ENCODE results near the gene SMARCAL1.

The SMARCAL1 gene

GRCh38 chr2:216500572-216500971, 88.3 kb downstream of the SMARCAL1 start:
- H3K4me3 ChIP-seq (ENCODE audit: low read depth, low read length), result peak overlapping the region; percentile 93
- peak overlapping the region; percentile 99 for H3K9ac ChIP-seq (ENCODE audit: low read depth, low read length)

GRCh38 chr2:216501854-216502253, 89.6 kb downstream of the SMARCAL1 start:
- peaks cover 7% of the 10 kb centered on the region for H3K4me1 ChIP-seq (ENCODE audit: control insufficient read depth, insufficient read depth, low read length)
- H3K9ac ChIP-seq (ENCODE audit: low read depth, low read length), result no peak overlapping the region
- no peak overlapping the region for H3K4me3 ChIP-seq (ENCODE audit: low read depth, low read length)
- no peaks in the 10 kb centered on the region for H3K27me3 ChIP-seq (ENCODE audit: control insufficient read depth, insufficient read depth, low read length)
- H3K9me3 ChIP-seq (ENCODE audit: control insufficient read depth, insufficient read depth, low read length), result no peaks in the 10 kb centered on the region
- peaks cover 41% of the 10 kb centered on the region for H3K36me3 ChIP-seq (ENCODE audit: control insufficient read depth, insufficient read depth, low read length)

More at GRCh38 chr2:216500572-216500971, 88.3 kb downstream of the SMARCAL1 start:
- H3K27me3 ChIP-seq (ENCODE audit: control insufficient read depth, insufficient read depth, low read length), result no peaks in the 10 kb centered on the region
- H3K36me3 ChIP-seq (ENCODE audit: control insufficient read depth, insufficient read depth, low read length), result peaks cover 41% of the 10 kb centered on the region
- no peaks in the 10 kb centered on the region for H3K9me3 ChIP-seq (ENCODE audit: control insufficient read depth, insufficient read depth, low read length)
- peaks cover 7% of the 10 kb centered on the region for H3K4me1 ChIP-seq (ENCODE audit: control insufficient read depth, insufficient read depth, low read length)

- Histone ChIP-seq H3K9me3 (ENCODE audit: control insufficient read depth, insufficient read depth, low read length) (no peaks in the 10 kb centered on the region), H3K4me1 (ENCODE audit: control insufficient read depth, insufficient read depth, low read length) (peaks cover 7% of the 10 kb centered on the region), H3K4me3 (ENCODE audit: low read depth, low read length) (no peak overlapping the region), H3K36me3 (ENCODE audit: control insufficient read depth, insufficient read depth, low read length) (peaks cover 41% of the 10 kb centered on the region), H3K9ac (ENCODE audit: low read depth, low read length) (no peak overlapping the region), H3K27me3 (ENCODE audit: control insufficient read depth, insufficient read depth, low read length) (no peaks in the 10 kb centered on the region)
Observed at GRCh38 chr2:216502381-216503158, 90.3 kb downstream of the SMARCAL1 start.

- H3K36me3 ChIP-seq (ENCODE audit: control insufficient read depth, insufficient read depth, low read length), result peaks cover 43% of the 10 kb centered on the region
- H3K9ac ChIP-seq (ENCODE audit: low read depth, low read length), result no peak overlapping the region
Observed at GRCh38 chr2:216503159-216503629, 90.9 kb downstream of the SMARCAL1 start.

GRCh38 chr2:216503697-216504375, 91.6 kb downstream of the SMARCAL1 start:
- Histone ChIP-seq H3K4me1 (ENCODE audit: control insufficient read depth, insufficient read depth, low read length) (peaks cover 4% of the 10 kb centered on the region), H3K36me3 (ENCODE audit: control insufficient read depth, insufficient read depth, low read length) (peaks cover 43% of the 10 kb centered on the region), H3K27me3 (ENCODE audit: control insufficient read depth, insufficient read depth, low read length) (no peaks in the 10 kb centered on the region), H3K9me3 (ENCODE audit: control insufficient read depth, insufficient read depth, low read length) (no peaks in the 10 kb centered on the region), H3K4me3 (ENCODE audit: low read depth, low read length) (no peak overlapping the region), H3K9ac (ENCODE audit: low read depth, low read length) (no peak overlapping the region)

More at GRCh38 chr2:216503159-216503629, 90.9 kb downstream of the SMARCAL1 start:
- no peaks in the 10 kb centered on the region for H3K27me3 ChIP-seq (ENCODE audit: control insufficient read depth, insufficient read depth, low read length)
- H3K4me3 ChIP-seq (ENCODE audit: low read depth, low read length), result no peak overlapping the region
- peaks cover 4% of the 10 kb centered on the region for H3K4me1 ChIP-seq (ENCODE audit: control insufficient read depth, insufficient read depth, low read length)
- no peaks in the 10 kb centered on the region for H3K9me3 ChIP-seq (ENCODE audit: control insufficient read depth, insufficient read depth, low read length)

GRCh38 chr2:216504376-216504762, 92.1 kb downstream of the SMARCAL1 start:
- Histone ChIP-seq H3K4me3 (ENCODE audit: low read depth, low read length) (no peak overlapping the region), H3K36me3 (ENCODE audit: control insufficient read depth, insufficient read depth, low read length) (peaks cover 43% of the 10 kb centered on the region), H3K9ac (ENCODE audit: low read depth, low read length) (no peak overlapping the region), H3K9me3 (ENCODE audit: control insufficient read depth, insufficient read depth, low read length) (no peaks in the 10 kb centered on the region), H3K27me3 (ENCODE audit: control insufficient read depth, insufficient read depth, low read length) (no peaks in the 10 kb centered on the region), H3K4me1 (ENCODE audit: control insufficient read depth, insufficient read depth, low read length) (peaks cover 4% of the 10 kb centered on the region)

GRCh38 chr2:216505133-216506106, 93.1 kb downstream of the SMARCAL1 start:
- no peaks in the 10 kb centered on the region for H3K27me3 ChIP-seq (ENCODE audit: control insufficient read depth, insufficient read depth, low read length)
- no peaks in the 10 kb centered on the region for H3K9me3 ChIP-seq (ENCODE audit: control insufficient read depth, insufficient read depth, low read length)
- no peak overlapping the region for H3K4me3 ChIP-seq (ENCODE audit: low read depth, low read length)
- no peak overlapping the region for H3K9ac ChIP-seq (ENCODE audit: low read depth, low read length)
- peaks cover under 1% of the 10 kb centered on the region for H3K4me1 ChIP-seq (ENCODE audit: control insufficient read depth, insufficient read depth, low read length)
- H3K36me3 ChIP-seq (ENCODE audit: control insufficient read depth, insufficient read depth, low read length), result peaks cover 32% of the 10 kb centered on the region

GRCh38 chr2:216507220-216508160, 95.2 kb downstream of the SMARCAL1 start:
- no peak overlapping the region for H3K4me3 ChIP-seq (ENCODE audit: low read depth, low read length)
- peaks cover 15% of the 10 kb centered on the region for H3K36me3 ChIP-seq (ENCODE audit: control insufficient read depth, insufficient read depth, low read length)
- H3K9me3 ChIP-seq (ENCODE audit: control insufficient read depth, insufficient read depth, low read length), result no peaks in the 10 kb centered on the region
- H3K9ac ChIP-seq (ENCODE audit: low read depth, low read length), result no peak overlapping the region
- H3K4me1 ChIP-seq (ENCODE audit: control insufficient read depth, insufficient read depth, low read length), result no peaks in the 10 kb centered on the region
- no peaks in the 10 kb centered on the region for H3K27me3 ChIP-seq (ENCODE audit: control insufficient read depth, insufficient read depth, low read length)

GRCh38 chr2:216508229-216508628, 95.9 kb downstream of the SMARCAL1 start:
- peaks cover 10% of the 10 kb centered on the region for H3K36me3 ChIP-seq (ENCODE audit: control insufficient read depth, insufficient read depth, low read length)

GRCh38 chr2:216516730-216517350, 104.6 kb downstream of the SMARCAL1 start:
- H3K9me3 ChIP-seq (ENCODE audit: control insufficient read depth, insufficient read depth, low read length), result no peaks in the 10 kb centered on the region
- H3K4me1 ChIP-seq (ENCODE audit: control insufficient read depth, insufficient read depth, low read length), result no peaks in the 10 kb centered on the region
- no peak overlapping the region for H3K9ac ChIP-seq (ENCODE audit: low read depth, low read length)
- no peaks in the 10 kb centered on the region for H3K27me3 ChIP-seq (ENCODE audit: control insufficient read depth, insufficient read depth, low read length)
- H3K4me3 ChIP-seq (ENCODE audit: low read depth, low read length), result no peak overlapping the region
- H3K36me3 ChIP-seq (ENCODE audit: control insufficient read depth, insufficient read depth, low read length), result peaks cover 8% of the 10 kb centered on the region

More at GRCh38 chr2:216508229-216508628, 95.9 kb downstream of the SMARCAL1 start:
- Histone ChIP-seq H3K4me3 (ENCODE audit: low read depth, low read length) (no peak overlapping the region), H3K27me3 (ENCODE audit: control insufficient read depth, insufficient read depth, low read length) (no peaks in the 10 kb centered on the region), H3K9me3 (ENCODE audit: control insufficient read depth, insufficient read depth, low read length) (no peaks in the 10 kb centered on the region), H3K4me1 (ENCODE audit: control insufficient read depth, insufficient read depth, low read length) (no peaks in the 10 kb centered on the region), H3K9ac (ENCODE audit: low read depth, low read length) (no peak overlapping the region)
